Thyroid gland (tissue), 4 donors: Measurements from ENCODE around the gene PRRG2. TPM values are rescaled to one million over a fixed set of nuclear protein-coding genes. Genes with fewer than 3 reads are reported as not detected.

Source experiments
- DNase-seq, 2 donors: peaks; one replicate each; pipeline ENCODE4 v3.0.0-alpha.2; 2019
- H3K27ac ChIP-seq, 3 donors: fragments of 200-600 bp; sonication (generic); 1 replicate in 2 of 3; 2 replicates in 1 of 3; pipeline ENCODE4 v1.5.1; 2016 to 2019; ENCODE audit warnings: mild to moderate bottlenecking in 1 of 3, moderate library complexity in 1 of 3
- H3K27me3 ChIP-seq: fragments of 200-600 bp; sonication (generic); one replicate; pipeline ENCODE4 v1.5.1; 2019
- H3K36me3 ChIP-seq, 2 donors: fragments of 200-600 bp; sonication (generic); one replicate each; pipeline ENCODE4 v1.5.1; 2016 to 2019
- H3K4me1 ChIP-seq, 2 donors: fragments of 200-600 bp; sonication (generic); one replicate each; pipeline ENCODE4 v1.5.1; 2017 to 2019
- H3K4me3 ChIP-seq, 3 donors: fragments of 200-600 bp; sonication (generic); replicated peaks in 1 of 3; 1 replicate in 2 of 3; 2 replicates in 1 of 3; pipeline ENCODE4 v1.5.1; 2016; ENCODE audit warnings: mild to moderate bottlenecking in 1 of 3
- H3K9me3 ChIP-seq: fragments of 200-600 bp; sonication (generic); one replicate; pipeline ENCODE4 v1.5.1; 2017
- POLR2A ChIP-seq, 2 donors: fragments of 450-650 bp; IDR thresholded peaks; one replicate each; pipeline ENCODE4 v1.6.1; 2017; ENCODE audit warnings: antibody characterized with exemption in 2 of 2, mild to moderate bottlenecking in 2 of 2, moderate library complexity in 1 of 2
- WGBS, 2 donors: methylation state at CpG; one replicate each; pipeline ENCODE4 v1.1.5; 2017; 5-methylcytosine and 5-hydroxymethylcytosine counted together
- intact Hi-C: fragments of 100-400 bp; cut with DNase I; formaldehyde crosslinking; loops from one replicate; pipeline ENCODE4 v1.15.1; 2023
- total RNA-seq, 4 donors: library from RNA; depleted of rRNA; stranded (reverse); fragments of >200 nt; gene quantifications; one replicate each; pipeline ENCODE4 v1.2.3, GENCODE V29; 2016
- TF ChIP-seq, protein P1 (sequence below), 6 experiments: fragments of 200-600 bp in 3 of 6; fragments of 450-650 bp in 3 of 6; sonication (generic) in 3 of 6; IDR thresholded peaks; one replicate each; pipeline ENCODE4 v1.5.1; 2016 to 2019; ENCODE audit warnings: antibody characterized with exemption in 6 of 6, mild to moderate bottlenecking in 2 of 6, inconsistent platforms in 1 of 6, moderate library complexity in 1 of 6

PRRG2 gene
- total RNA-seq, 4 donors from 2014 or later = 8.9 to 29.6 (median 25.0) TPM

DNA sequence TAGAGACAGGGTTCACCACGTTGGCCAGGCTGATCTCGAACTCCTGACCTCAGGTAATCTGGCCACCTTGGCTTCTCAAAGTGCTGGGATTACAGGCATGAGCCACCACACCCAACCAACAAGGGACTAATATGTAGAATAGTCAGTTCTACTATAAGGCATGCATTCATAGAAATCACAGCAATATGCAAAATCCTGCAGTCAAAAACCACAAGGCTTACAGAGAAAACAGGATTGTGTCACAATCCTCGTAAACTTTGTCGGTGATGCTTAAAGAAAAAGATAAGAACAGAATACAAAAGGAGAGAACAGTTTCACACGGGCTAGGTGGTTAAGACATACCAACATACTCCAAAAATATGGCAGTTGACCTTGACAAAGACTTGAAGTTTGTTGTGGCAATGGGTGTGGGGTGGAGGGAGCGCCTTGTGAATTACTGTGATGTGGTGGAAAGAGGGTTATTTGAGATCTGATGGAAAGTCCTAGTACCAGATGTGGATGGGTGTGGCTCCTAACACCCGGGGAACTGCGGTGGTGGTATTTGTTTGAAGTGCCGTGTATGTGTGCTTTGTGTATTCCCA is 13.2 kb upstream of the PRRG2 start:
- no peak for TF ChIP-seq POLR2A (IDR thresholded peaks at IDR 0.05)
- TF ChIP-seq, protein P1, sequence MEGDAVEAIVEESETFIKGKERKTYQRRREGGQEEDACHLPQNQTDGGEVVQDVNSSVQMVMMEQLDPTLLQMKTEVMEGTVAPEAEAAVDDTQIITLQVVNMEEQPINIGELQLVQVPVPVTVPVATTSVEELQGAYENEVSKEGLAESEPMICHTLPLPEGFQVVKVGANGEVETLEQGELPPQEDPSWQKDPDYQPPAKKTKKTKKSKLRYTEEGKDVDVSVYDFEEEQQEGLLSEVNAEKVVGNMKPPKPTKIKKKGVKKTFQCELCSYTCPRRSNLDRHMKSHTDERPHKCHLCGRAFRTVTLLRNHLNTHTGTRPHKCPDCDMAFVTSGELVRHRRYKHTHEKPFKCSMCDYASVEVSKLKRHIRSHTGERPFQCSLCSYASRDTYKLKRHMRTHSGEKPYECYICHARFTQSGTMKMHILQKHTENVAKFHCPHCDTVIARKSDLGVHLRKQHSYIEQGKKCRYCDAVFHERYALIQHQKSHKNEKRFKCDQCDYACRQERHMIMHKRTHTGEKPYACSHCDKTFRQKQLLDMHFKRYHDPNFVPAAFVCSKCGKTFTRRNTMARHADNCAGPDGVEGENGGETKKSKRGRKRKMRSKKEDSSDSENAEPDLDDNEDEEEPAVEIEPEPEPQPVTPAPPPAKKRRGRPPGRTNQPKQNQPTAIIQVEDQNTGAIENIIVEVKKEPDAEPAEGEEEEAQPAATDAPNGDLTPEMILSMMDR (IDR thresholded peaks at IDR 0.05) = no peak
- H3K4me3 ChIP-seq = no peak overlapping the region
- H3K9me3 ChIP-seq = no peaks in the 10 kb centered on the region
- no peaks in the 10 kb centered on the region for H3K27me3 ChIP-seq
- H3K4me1 ChIP-seq = peaks cover 10 to 12% of the 10 kb centered on the region in 2 donors
- 71 to 74% methylated on average over 9 of the region's 9 CpGs for WGBS, 2 donors
- no peak for DNase-seq
- intact Hi-C loops = no loop called here
- H3K27ac ChIP-seq = no peak overlapping the region
- H3K36me3 ChIP-seq = no peaks in the 10 kb centered on the region

DNA sequence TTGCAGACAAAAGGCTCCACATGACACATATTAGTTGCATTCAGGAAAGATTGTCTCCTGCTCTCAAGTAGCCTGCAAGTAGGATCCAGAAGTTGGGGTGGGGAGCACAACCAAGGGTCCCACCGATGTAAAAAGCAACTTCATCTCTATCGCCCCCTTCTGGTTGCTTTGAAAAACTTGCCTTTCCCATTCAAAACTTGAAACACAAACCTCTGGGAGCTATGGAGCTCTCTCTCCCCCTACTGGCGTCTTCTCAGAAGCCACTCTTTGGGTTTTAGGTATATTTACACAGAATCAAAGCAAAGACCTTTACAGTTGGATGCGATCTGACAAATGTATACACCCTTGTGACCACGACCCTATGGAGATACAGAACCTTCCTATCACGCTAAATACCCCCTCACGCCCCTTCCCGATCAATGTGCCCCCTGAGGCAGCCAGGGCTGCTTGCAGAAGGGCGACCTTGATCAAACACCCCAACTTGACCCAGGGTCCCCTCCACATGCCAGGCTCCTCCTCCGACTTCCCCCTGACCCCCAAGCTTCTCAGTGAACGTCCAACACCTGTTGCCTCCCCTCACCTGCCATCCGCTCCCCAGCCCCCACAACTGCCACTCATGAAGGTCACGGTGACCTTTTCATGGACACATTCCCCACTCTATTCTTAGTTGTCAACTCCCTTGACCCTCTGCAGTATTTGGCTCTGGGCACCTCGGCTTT is 10.8 kb upstream of the PRRG2 start:
- Histone ChIP-seq H3K27me3 (no peaks in the 10 kb centered on the region), H3K36me3 (peaks cover 0 to 7% of the 10 kb centered on the region in 2 donors), H3K9me3 (no peaks in the 10 kb centered on the region), H3K4me3 (no peak overlapping the region), H3K4me1 (peaks cover 9 to 10% of the 10 kb centered on the region in 2 donors), H3K27ac (peak overlapping the region in 1 of 3 donors; percentile 3)
- intact Hi-C loops = no loop called here
- no peak for TF ChIP-seq POLR2A (IDR thresholded peaks at IDR 0.05)
- TF ChIP-seq, protein P1 (IDR thresholded peaks at IDR 0.05) = peak; percentile 86 to 99 (median 94)
- peak; percentile 53 to 55 for DNase-seq
- WGBS, 2 donors = 31 to 34% methylated on average over 14 of the region's 14 CpGs

DNA sequence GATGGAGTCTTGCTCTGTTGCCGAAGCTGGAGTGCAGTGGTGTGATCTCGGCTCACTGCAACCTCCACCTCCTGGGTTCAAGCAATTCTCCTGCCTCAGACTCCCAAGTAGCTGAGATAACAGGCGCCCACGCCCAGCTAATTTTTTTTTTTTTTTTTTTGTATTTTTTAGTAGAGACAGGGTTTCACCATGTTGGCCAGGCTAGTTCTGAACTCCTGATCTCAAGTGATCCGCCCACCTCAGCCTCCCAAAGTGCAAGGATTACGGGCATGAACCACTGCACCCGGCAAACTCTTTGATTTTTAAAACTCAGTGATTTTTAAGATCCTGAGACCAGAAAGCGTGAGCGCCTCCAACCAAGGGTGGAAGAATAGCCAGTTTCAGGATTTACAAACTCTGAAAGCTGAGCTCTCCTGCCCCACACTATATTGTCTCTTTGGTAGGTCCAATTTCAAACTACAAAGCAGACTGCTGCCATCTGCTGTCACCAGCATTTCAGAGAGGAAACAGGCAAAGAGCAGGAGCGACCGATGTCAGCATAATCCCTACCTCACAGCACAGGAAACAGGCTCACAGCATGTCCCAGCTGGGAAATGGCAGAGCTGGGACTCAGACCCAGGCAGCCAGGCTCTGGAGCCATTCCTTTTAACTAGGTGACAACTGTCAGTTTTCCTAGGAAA is 10.0 kb upstream of the PRRG2 start:
- intact Hi-C loops = no loop called here
- Histone ChIP-seq H3K4me1 (peaks cover 7 to 10% of the 10 kb centered on the region in 2 donors), H3K9me3 (no peaks in the 10 kb centered on the region), H3K27ac (peak overlapping the region in 1 of 3 donors; percentile 3), H3K27me3 (no peaks in the 10 kb centered on the region), H3K36me3 (peaks cover 0 to 12% of the 10 kb centered on the region in 2 donors), H3K4me3 (no peak overlapping the region)
- no peak for DNase-seq
- TF ChIP-seq, protein P1 (IDR thresholded peaks at IDR 0.05) = peak in 1 of 6 experiments; percentile 15
- no peak for TF ChIP-seq POLR2A (IDR thresholded peaks at IDR 0.05)
- 72 to 77% methylated on average over 11 of the region's 11 CpGs for WGBS, 2 donors

DNA sequence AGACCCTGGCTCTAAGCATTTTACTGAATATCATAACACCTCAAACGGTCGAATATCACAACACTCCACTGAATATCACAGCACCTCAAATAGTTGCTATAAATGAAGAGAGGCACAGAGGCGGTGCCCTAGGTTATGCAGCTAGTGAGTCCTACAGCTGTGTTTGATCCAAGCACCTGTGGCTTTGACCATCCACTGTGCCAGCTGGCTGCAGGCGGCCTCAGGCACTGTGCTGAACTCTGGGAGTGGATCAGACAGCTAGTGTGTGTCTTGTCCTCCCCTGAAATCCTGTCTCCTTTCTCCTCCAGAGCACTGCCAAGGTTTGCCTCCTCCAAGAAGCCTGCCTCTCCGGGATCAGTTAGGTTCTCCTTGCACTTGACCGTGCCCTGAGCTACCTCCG is 8.1 kb upstream of the PRRG2 start:
- TF ChIP-seq POLR2A (IDR thresholded peaks at IDR 0.05) = no peak
- TF ChIP-seq, protein P1 (IDR thresholded peaks at IDR 0.05) = no peak
- peaks cover 7 to 10% of the 10 kb centered on the region in 2 donors for H3K4me1 ChIP-seq
- no peak overlapping the region for H3K4me3 ChIP-seq
- intact Hi-C loops = no loop called here
- H3K27me3 ChIP-seq = no peaks in the 10 kb centered on the region
- peaks cover 0 to 12% of the 10 kb centered on the region in 2 donors for H3K36me3 ChIP-seq
- no peak for DNase-seq
- H3K27ac ChIP-seq = no peak overlapping the region
- H3K9me3 ChIP-seq = no peaks in the 10 kb centered on the region
- WGBS, 2 donors = 95 to 96% methylated on average over 4 to 7 of the region's 7 CpGs
